Activated CD8-positive, alpha-beta memory T cell treated with anti-CD3 and anti-CD28 coated beads for 36 hours (primary cell): ENCODE results near the gene PTPN6. TPM values are rescaled to one million over a fixed set of nuclear protein-coding genes. Genes with fewer than 3 reads are reported as not detected.
"Not testable (repeated sequence)": the region's sequence is repeated elsewhere in the genome, so short reads cannot be mapped to it uniquely, and the experiment has no call there.

Experiments used
- CTCF ChIA-PET: fragments of 350-600 bp; sonication (Branson Sonifier 250); formaldehyde crosslinking; loops from one replicate; lab custom pipeline; 2021; ENCODE audit warnings: antibody characterized with exemption; lab: Charles Lee
- POLR2A ChIA-PET: fragments of 350-600 bp; sonication (Branson Sonifier 250); formaldehyde crosslinking; loops from one replicate; lab custom pipeline; 2021; ENCODE audit warnings: antibody characterized with exemption; lab: Charles Lee
- total RNA-seq, 2 experiments: library from RNA; stranded (reverse); gene quantifications; one replicate each; pipeline ENCODE4 v1.2.3, GENCODE V29; 2021

The PTPN6 gene
- 100 to 1,000 TPM; 436 to 441 TPM for total RNA-seq

GRCh38 chr12:6950811-6951540, at the start of gene PTPN6:
Gene PTPN6, plus strand, starts transcription at chr12:6951356. Its CDS starts 157 bp downstream, at chr12:6951513.
- ChIA-PET POLR2A (interaction anchor here (1.0 to 12.5 kb wide), 4 partner anchors 9 to 26 kb away, joined by 3 to 353 read pairs (median 10); no protein-coding TSS in a partner anchor), CTCF (interaction anchor here (0.7 to 11.8 kb wide), 6 partner anchors 8 to 157 kb away, joined by 3 to 337 read pairs (median 3); partner anchors contain the start of gene C1R)

GRCh38 chr12:6902448-6902847, 48.7 kb upstream of the PTPN6 start:
- POLR2A ChIA-PET, result interaction anchor here (0.6 to 0.8 kb wide), 2 partner anchors 10 to 179 kb away, joined by 3 to 5 read pairs; no protein-coding TSS in a partner anchor
- CTCF ChIA-PET, result interaction anchor here (0.8 to 1.0 kb wide), 2 partner anchors 11 to 21 kb away, joined by 3 to 4 read pairs; no protein-coding TSS in a partner anchor

- POLR2A ChIA-PET, result no interaction called here
- CTCF ChIA-PET, result interaction anchor here (2.0 kb wide), 1 partner anchor 31 kb away, joined by 8 read pairs; the partner anchor contains the start of gene SPSB2
These were observed 47.4 kb upstream of the PTPN6 start for GRCh38 chr12:6903722-6904121.

- ChIA-PET POLR2A (interaction anchor here (1.0 to 1.2 kb wide), 3 partner anchors 13 to 22 kb away, joined by 3 to 5 read pairs (median 4); no protein-coding TSS in a partner anchor), CTCF (interaction anchor here (0.5 to 3.0 kb wide), 4 partner anchors 13 to 44 kb away, joined by 3 to 17 read pairs (median 6); partner anchors contain the start of gene SPSB2)
These were observed 46.6 kb upstream of the PTPN6 start, which contains the start of gene LRRC23 for GRCh38 chr12:6904280-6905276. Gene LRRC23, plus strand, starts transcription at chr12:6904822. Its CDS starts 812 bp downstream, at chr12:6905634.

- CTCF ChIA-PET, result interaction anchor here (0.5 to 3.0 kb wide), 4 partner anchors 14 to 43 kb away, joined by 3 to 17 read pairs (median 6); partner anchors contain the start of gene SPSB2
These were observed 45.6 kb upstream of the PTPN6 start for GRCh38 chr12:6905414-6906040.

GRCh38 chr12:6908141-6908540, 43.0 kb upstream of the PTPN6 start:
- POLR2A ChIA-PET, result not testable (repeated sequence)
- CTCF ChIA-PET, result interaction anchor here (2.7 to 2.9 kb wide), 2 partner anchors 36 to 39 kb away, joined by 7 to 9 read pairs; no protein-coding TSS in a partner anchor

More at GRCh38 chr12:6905414-6906040, 45.6 kb upstream of the PTPN6 start:
- POLR2A ChIA-PET, result interaction anchor here (0.6 to 1.2 kb wide), 4 partner anchors 14 to 25 kb away, joined by 3 to 5 read pairs (median 4); no protein-coding TSS in a partner anchor

- POLR2A ChIA-PET, result no interaction called here
These were observed 41.6 kb upstream of the PTPN6 start for GRCh38 chr12:6909421-6910145.

GRCh38 chr12:6912164-6912935, 38.8 kb upstream of the PTPN6 start:
- POLR2A ChIA-PET, result interaction anchor here (0.6 kb wide), 1 partner anchor 14 kb away, joined by 3 read pairs; no protein-coding TSS in a partner anchor
- CTCF ChIA-PET, result interaction anchor here (1.1 to 2.4 kb wide), 3 partner anchors 40 to 348 kb away, joined by 3 to 6 read pairs (median 3); partner anchors contain the start of genes MLF2 and SPSB2

More at GRCh38 chr12:6909421-6910145, 41.6 kb upstream of the PTPN6 start:
- CTCF ChIA-PET, result interaction anchor here (1.2 to 2.9 kb wide), 2 partner anchors 14 to 40 kb away, joined by 4 to 9 read pairs; no protein-coding TSS in a partner anchor

- POLR2A ChIA-PET, result interaction anchor here (1.0 to 1.3 kb wide), 6 partner anchors 11 to 32 kb away, joined by 3 to 8 read pairs (median 4); partner anchors contain the start of gene C12orf57
- CTCF ChIA-PET, result interaction anchor here (0.6 to 2.6 kb wide), 7 partner anchors 10 to 42 kb away, joined by 3 to 10 read pairs (median 4); partner anchors contain the start of genes C12orf57, RNU7-1 and SPSB2
These were observed 36.8 kb upstream of the PTPN6 start, which contains the start of gene ENO2 for GRCh38 chr12:6914246-6914946. Gene ENO2, plus strand, starts transcription at chr12:6914580. Its CDS starts 1,253 bp downstream, at chr12:6915833.

GRCh38 chr12:6914947-6915788, 36.0 kb upstream of the PTPN6 start:
- CTCF ChIA-PET, result interaction anchor here (0.6 to 2.6 kb wide), 7 partner anchors 9 to 28 kb away, joined by 3 to 10 read pairs (median 3); partner anchors contain the start of genes C12orf57 and RNU7-1
- POLR2A ChIA-PET, result interaction anchor here (1.0 to 1.3 kb wide), 4 partner anchors 10 to 31 kb away, joined by 3 to 8 read pairs (median 4); no protein-coding TSS in a partner anchor

- ChIA-PET CTCF (interaction anchor here (0.6 to 2.6 kb wide), 4 partner anchors 9 to 22 kb away, joined by 3 to 8 read pairs (median 4); no protein-coding TSS in a partner anchor), POLR2A (no interaction called here)
These were observed 35.3 kb upstream of the PTPN6 start for GRCh38 chr12:6915789-6916285.

GRCh38 chr12:6916426-6917200, 34.5 kb upstream of the PTPN6 start:
- ChIA-PET POLR2A (no interaction called here), CTCF (interaction anchor here (1.0 to 2.6 kb wide), 4 partner anchors 8 to 25 kb away, joined by 3 to 8 read pairs (median 4); no protein-coding TSS in a partner anchor)
